GM12878 (cell line): Measurements from ENCODE around the gene SGIP1. TPM values are rescaled to one million over a fixed set of nuclear protein-coding genes. Genes with fewer than 3 reads are reported as not detected.

Experiments
- ATAC-seq: fragments of 200-7000 bp; cut with Tn5 transposase; 3 replicates; pipeline ENCODE4 v1.9.1; 2020; ENCODE audit warnings: mild to moderate bottlenecking, moderate library complexity
- BruUV-seq: library from RNA; stranded (reverse); fragments of 400-500 nt; replicated peaks from 2 replicates; lab custom pipeline; 2021; lab: Mats Ljungman, UMichigan
- CTCF ChIA-PET: fragments of 300-600 bp; sonication (Branson Sonifier 250); formaldehyde crosslinking; extraction: SDS; loops from one replicate; lab custom pipeline; 2021; ENCODE audit warnings: inconsistent platforms; lab: Yijun Ruan, JAX
- POLR2A ChIA-PET: fragments of 350-600 bp; formaldehyde crosslinking; extraction: SDS; loops from one replicate; lab custom pipeline; 2021; ENCODE audit warnings: inconsistent platforms; lab: Charles Lee
- RAD21 ChIA-PET: fragments of 300-600 bp; sonication (Branson Sonifier 250); formaldehyde crosslinking; loops from one replicate; lab custom pipeline; 2023; ENCODE audit warnings: antibody characterized with exemption; ENCODE audit not compliant: unreplicated experiment; lab: Charles Lee
- SMC1A ChIA-PET: fragments of 300-600 bp; sonication (Branson Sonifier 250); formaldehyde crosslinking; loops from one replicate; lab custom pipeline; 2023; ENCODE audit not compliant: unreplicated experiment, uncharacterized antibody; lab: Charles Lee
- DNase-seq: peaks from one replicate; pipeline ENCODE4 v3.0.0-alpha.2; 2011; ENCODE audit warnings: low read depth, low spot score
- FAIRE-seq: peaks from 3 replicates; lab custom pipeline; 2011; peaks lifted over from hg19 to GRCh38; lab: Jason Lieb, UNC
- H2AFZ ChIP-seq: 2 replicates; pipeline ENCODE4 v1.6.0; 2011; ENCODE audit warnings: low read depth, low read length, control low read depth; ENCODE audit not compliant: control insufficient read depth
- H3K27ac ChIP-seq: 2 replicates; pipeline ENCODE4 v1.5.1; 2011; ENCODE audit warnings: control low read depth; ENCODE audit not compliant: control insufficient read depth, insufficient read depth
- H3K27me3 ChIP-seq, 2 experiments: replicated peaks in 1 of 2; 2 replicates each; pipeline versions ENCODE4 v1.6.0 to v1.6.1; 2011; ENCODE audit warnings: low read length in 1 of 2; ENCODE audit not compliant: control insufficient read depth in 2 of 2, insufficient read depth in 2 of 2
- H3K36me3 ChIP-seq, 2 experiments: 2 replicates each; pipeline ENCODE4 v1.5.1; 2011; ENCODE audit warnings: low read length in 1 of 2; ENCODE audit not compliant: control insufficient read depth in 2 of 2, insufficient read depth in 2 of 2
- H3K4me1 ChIP-seq: 2 replicates; pipeline ENCODE4 v1.6.1; 2011; ENCODE audit warnings: mild to moderate bottlenecking, low read length, moderate library complexity, mixed read lengths; ENCODE audit not compliant: control insufficient read depth, insufficient read depth
- H3K4me2 ChIP-seq: 2 replicates; pipeline ENCODE4 v1.6.0; 2011; ENCODE audit warnings: control low read depth; ENCODE audit not compliant: control insufficient read depth, insufficient read depth
- H3K4me3 ChIP-seq: fragments of 200-600 bp; sonication (generic); 2 replicates; pipeline ENCODE4 v1.5.1; 2016
- H3K79me2 ChIP-seq: 2 replicates; pipeline ENCODE4 v1.6.0; 2011; ENCODE audit warnings: low read length; ENCODE audit not compliant: control insufficient read depth, insufficient read depth
- H3K9ac ChIP-seq: 2 replicates; pipeline ENCODE4 v1.8.0; 2011; ENCODE audit warnings: low read length, control low read depth, mixed read lengths; ENCODE audit not compliant: control insufficient read depth, insufficient read depth
- H3K9me3 ChIP-seq: replicated peaks from 3 replicates; pipeline ENCODE4 v1.5.1; 2011; ENCODE audit warnings: mild to moderate bottlenecking, low read length; ENCODE audit not compliant: control insufficient read depth, insufficient read depth
- H4K20me1 ChIP-seq: 2 replicates; pipeline ENCODE4 v1.6.0; 2011; ENCODE audit not compliant: control insufficient read depth, insufficient read depth
- CBFB ChIP-seq: IDR thresholded peaks from 2 replicates; pipeline ENCODE4 v1.6.1; 2016; ENCODE audit warnings: antibody characterized with exemption, low read depth
- CHD2 ChIP-seq: IDR thresholded peaks from 2 replicates; pipeline ENCODE4 v1.6.1; 2011; ENCODE audit warnings: low read depth, low read length, improper control_type of control experiment, borderline replicate concordance
- DPF2 ChIP-seq: fragments of 450-650 bp; IDR thresholded peaks from 2 replicates; pipeline ENCODE4 v1.6.1; 2017; ENCODE audit warnings: mild to moderate bottlenecking
- GABPA ChIP-seq: IDR thresholded peaks from 2 replicates; pipeline ENCODE4 v1.6.1; 2014; ENCODE audit warnings: antibody characterized with exemption, low read depth, mild to moderate bottlenecking, inconsistent platforms
- IRF3 ChIP-seq: fragments of 450-650 bp; IDR thresholded peaks from 2 replicates; pipeline ENCODE4 v1.6.1; 2014; ENCODE audit warnings: mild to moderate bottlenecking
- KDM1A ChIP-seq: fragments of 200-600 bp; sonication (generic); IDR thresholded peaks from 2 replicates; pipeline ENCODE4 v1.6.1; 2016; ENCODE audit warnings: borderline replicate concordance
- LARP7 ChIP-seq: fragments of 450-650 bp; IDR thresholded peaks from 2 replicates; pipeline ENCODE4 v1.6.1; 2017; ENCODE audit warnings: mild to moderate bottlenecking
- NFIC ChIP-seq: IDR thresholded peaks from 2 replicates; pipeline ENCODE4 v1.6.1; 2012; ENCODE audit warnings: low read depth, mild to moderate bottlenecking, inconsistent platforms, low read length, moderate library complexity
- NKRF ChIP-seq: fragments of 450-650 bp; conservative IDR thresholded peaks from 2 replicates; pipeline ENCODE4 v1.6.1; 2017; ENCODE audit warnings: mild to moderate bottlenecking, moderate library complexity
- POU2F2 ChIP-seq: IDR thresholded peaks from 3 replicates; pipeline ENCODE4 v1.6.1; 2011; ENCODE audit warnings: low read depth, mild to moderate bottlenecking, low read length, borderline replicate concordance
- RBBP5 ChIP-seq: fragments of 200-600 bp; sonication (generic); conservative IDR thresholded peaks from 2 replicates; pipeline ENCODE4 v1.6.1; 2016
- SKIL ChIP-seq: fragments of 450-650 bp; IDR thresholded peaks from 2 replicates; pipeline ENCODE4 v1.6.1; 2017; ENCODE audit warnings: mild to moderate bottlenecking, low read depth, inconsistent platforms; ENCODE audit not compliant: poor library complexity, severe bottlenecking
- SP1 ChIP-seq: IDR thresholded peaks from one replicate; pipeline ENCODE4 v1.6.1; 2011; ENCODE audit warnings: low read depth, low read length
- SRF ChIP-seq, 2 experiments: IDR thresholded peaks; 2 replicates each; pipeline ENCODE4 v1.6.1; 2011; ENCODE audit warnings: low read depth in 2 of 2, low read length in 2 of 2, mild to moderate bottlenecking in 1 of 2, moderate library complexity in 1 of 2
- WRNIP1 ChIP-seq: IDR thresholded peaks from 2 replicates; pipeline ENCODE4 v1.6.1; 2011; ENCODE audit warnings: low read depth, low read length, improper control_type of control experiment, borderline replicate concordance
- ZNF207 ChIP-seq: fragments of 450-650 bp; IDR thresholded peaks from 2 replicates; pipeline ENCODE4 v1.6.1; 2014; ENCODE audit warnings: antibody characterized with exemption, mild to moderate bottlenecking, borderline replicate concordance
- ZNF384 ChIP-seq: IDR thresholded peaks from 2 replicates; pipeline ENCODE4 v1.6.1; 2012; ENCODE audit warnings: low read depth, mild to moderate bottlenecking, low read length, improper control_type of control experiment, borderline replicate concordance
- WGBS: methylation state at CpG from one replicate; pipeline ENCODE4 v1.1.6; 2016; ENCODE audit warnings: low lambda C conversion rate; ENCODE audit not compliant: insufficient replicate concordance, insufficient coverage; ENCODE audit errors: missing lambda C conversion rate; 5-methylcytosine and 5-hydroxymethylcytosine counted together
- in situ Hi-C: fragments of 300-500 bp; cut with MboI; formaldehyde crosslinking; loops from 9 replicates; pipeline ENCODE4 v1.14.3; 2018; ENCODE audit warnings: mixed read lengths
- intact Hi-C: fragments of 100-400 bp; cut with micrococcal nuclease; formaldehyde crosslinking; loops from one replicate; pipeline ENCODE4 v1.14.2; 2022; ENCODE audit not compliant: unreplicated experiment
- polyA plus RNA-seq, 11 experiments: library from polyadenylated mRNA; depleted of rRNA in 4 of 11; unstranded in 6 of 11; stranded (reverse) in 5 of 11; fragments of >200 nt; fragmentation: Nextera tagmentation in 4 of 11; fragmentation: Illumina TruSeq in 1 of 11; extraction: Ambion mirVana in 4 of 11; extraction: Trizol in 1 of 11; gene quantifications; 1 replicate in 1 of 11; 2 replicates in 10 of 11; pipeline versions ENCODE4 v1.2.1 to v1.2.3, GENCODE V29; 2011 to 2016; ENCODE audit warnings: inconsistent platforms in 2 of 11, missing spikeins in 2 of 11, low read depth in 1 of 11
- total RNA-seq, 4 experiments: library from RNA; depleted of rRNA in 3 of 4; stranded (reverse); fragments of >200 nt in 3 of 4; fragmentation: Illumina TruSeq in 1 of 4; extraction: Trizol in 1 of 4; gene quantifications; 2 replicates each; pipeline versions ENCODE4 v1.2.1 to v1.2.3, GENCODE V29; 2013 to 2021

SGIP1 gene
- total and polyA plus RNA-seq, 10 of the 15 experiments (the other 5 are each of a cell fraction or from before 2014, with no cell fraction given): 0.15 TPM; not detected in 9

GRCh38 chr1:66770240-66770639 is 236.3 kb downstream of the SGIP1 start (continued):
- TF ChIP-seq IRF3 (no peak), CBFB (no peak), SRF (IDR thresholded peaks at IDR 0.05; ENCODE audit: low read depth in 2 of 2, low read length in 2 of 2) (no peak), ZNF207 (no peak)

- H2AFZ ChIP-seq: no peak overlapping the region
- no peak overlapping the region for H3K4me2 ChIP-seq
- in situ Hi-C loops: loop anchor here (25.0 kb wide), 1 partner anchor 717 kb away; no protein-coding TSS in a partner anchor
- ChIA-PET SMC1A (interaction anchor here (0.9 kb wide), 1 partner anchor 442 kb away, joined by 3 read pairs; no protein-coding TSS in a partner anchor), CTCF (no interaction called here), RAD21 (no interaction called here), POLR2A (no interaction called here)
- 58% methylated on average over 4 of the region's 4 CpGs for WGBS
- no TSS peak for BruUV-seq
- no peaks in the 10 kb centered on the region for H3K36me3 ChIP-seq
- ATAC-seq (no peak), DNase-seq (no peak), FAIRE-seq (peak; percentile 35)
- no peak overlapping the region for H3K9ac ChIP-seq
- no peaks in the 10 kb centered on the region for H3K9me3 ChIP-seq
- no peak overlapping the region for H3K4me3 ChIP-seq
- H3K79me2 ChIP-seq: no peaks in the 10 kb centered on the region
- H3K4me1 ChIP-seq: no peaks in the 10 kb centered on the region
- TF ChIP-seq DPF2: no peak
- no peak for TF ChIP-seq NFIC
- TF ChIP-seq NKRF: no peak
- no peak for TF ChIP-seq POU2F2
- TF ChIP-seq SKIL: no peak
- no peak for TF ChIP-seq CBFB
- TF ChIP-seq ZNF384: no peak
- TF ChIP-seq RBBP5: no peak
- TF ChIP-seq GABPA: no peak
- no peak for TF ChIP-seq CHD2
- TF ChIP-seq WRNIP1: no peak
- no peak for TF ChIP-seq LARP7
- no peak for TF ChIP-seq KDM1A
- no peak for TF ChIP-seq SP1
- H3K27me3 ChIP-seq: no peaks in the 10 kb centered on the region; a peak in 1 of 4 replicates
- no peaks in the 10 kb centered on the region for H4K20me1 ChIP-seq
- no peak overlapping the region for H3K27ac ChIP-seq
- intact Hi-C loops: no loop called here
These were observed 236.7 kb downstream of the SGIP1 start for GRCh38 chr1:66770694-66771093.
